GM21786 (cell line): Measurements from ENCODE around the gene ANKUB1.
"Not testable (repeated sequence)": the region's sequence is repeated elsewhere in the genome, so short reads cannot be mapped to it uniquely, and the experiment has no call there.

Experiments used
- ATAC-seq: cut with Tn5 transposase; IDR thresholded peaks from one replicate; pipeline ENCODE4 v1.9.1; 2021; ENCODE audit not compliant: unreplicated experiment

The ANKUB1 gene, protein sequence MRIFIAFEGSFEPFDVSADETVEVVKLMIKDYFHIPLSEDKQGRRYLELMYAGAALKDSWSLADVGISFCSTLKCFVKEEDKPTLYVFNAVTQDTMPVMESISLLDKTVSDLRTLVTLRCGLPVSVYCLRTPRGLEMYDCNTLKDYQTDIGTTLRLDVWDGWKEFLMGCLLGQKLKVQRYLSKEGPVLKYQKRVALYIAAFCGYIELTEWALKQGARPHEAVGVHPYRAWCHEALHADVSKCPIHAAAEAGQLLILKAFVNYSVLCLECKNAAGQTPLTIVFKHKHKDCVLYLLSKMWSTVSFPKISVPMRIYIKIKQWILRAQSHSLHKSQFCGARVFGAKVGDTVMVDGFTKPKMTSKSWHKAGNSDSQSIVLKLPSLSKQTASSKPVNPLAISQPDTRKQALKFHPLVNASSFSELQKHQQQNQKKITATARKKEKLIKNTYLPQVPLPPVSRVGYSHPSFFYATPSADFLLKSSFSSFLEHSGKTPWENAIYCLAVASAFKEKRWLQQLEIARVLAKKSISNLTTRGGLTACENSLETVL

DNA sequence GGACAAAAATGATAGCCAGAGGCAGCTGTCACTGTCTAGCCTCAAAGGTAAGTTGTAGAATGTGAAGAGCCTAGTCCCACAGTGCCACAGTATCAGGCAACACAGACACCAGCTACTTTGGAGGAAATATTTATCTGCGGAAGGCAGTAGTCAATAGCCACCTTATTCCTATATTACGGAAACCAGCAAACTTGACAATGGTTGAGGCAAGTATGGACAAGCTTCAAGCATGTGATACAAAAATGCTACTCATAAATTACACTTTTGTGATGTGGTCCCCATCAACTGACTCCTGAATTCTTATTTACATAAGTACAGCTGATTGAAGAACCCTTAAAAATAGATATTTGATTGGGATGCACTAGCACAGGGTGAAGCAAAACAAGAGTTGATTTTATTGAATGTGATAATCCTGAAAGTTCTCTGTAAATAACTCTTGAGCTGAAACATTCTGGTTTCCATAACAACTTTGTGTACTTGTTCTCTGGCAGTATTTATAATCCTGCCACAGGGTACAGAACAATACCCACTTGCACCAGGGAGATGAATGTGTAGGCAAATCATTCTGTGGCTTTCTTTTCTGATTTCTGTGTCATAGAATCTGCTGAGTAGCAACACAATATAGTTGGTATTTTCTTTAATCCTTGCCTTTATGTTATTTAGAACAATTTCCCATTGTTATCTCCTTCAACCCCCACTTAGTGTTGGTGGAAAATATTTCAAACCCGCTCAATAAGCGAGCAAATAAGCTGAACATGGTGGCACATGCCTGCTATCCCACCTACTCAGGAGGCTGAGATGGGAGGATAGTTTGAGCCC lies at the start of gene ANKUB1:
Gene ANKUB1 (minus strand): TSS at position 103 of the 819 bp plus-strand sequence. CDS start 188 bp downstream, outside the sequence.
- no peak for ATAC-seq

DNA sequence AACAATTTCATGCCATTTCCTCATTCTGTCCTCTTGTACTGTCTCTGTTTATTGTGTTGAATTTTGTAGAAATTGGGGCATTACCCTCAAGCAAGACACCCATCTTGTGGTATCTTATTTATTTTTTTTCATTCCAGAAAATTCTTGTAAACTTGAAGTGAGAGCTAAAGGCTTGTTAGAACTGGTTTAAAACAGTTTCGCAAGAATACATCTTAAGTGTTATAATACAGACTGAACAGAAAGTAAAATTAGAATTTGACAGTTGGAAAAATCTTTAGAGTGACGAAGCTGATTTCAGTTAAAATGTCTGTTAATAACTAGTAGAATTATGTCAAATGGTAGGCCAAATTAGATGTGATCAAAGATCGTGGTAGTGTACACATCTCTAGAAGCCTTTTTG lies 47.5 kb upstream of the ANKUB1 start:
- no peak for ATAC-seq

DNA sequence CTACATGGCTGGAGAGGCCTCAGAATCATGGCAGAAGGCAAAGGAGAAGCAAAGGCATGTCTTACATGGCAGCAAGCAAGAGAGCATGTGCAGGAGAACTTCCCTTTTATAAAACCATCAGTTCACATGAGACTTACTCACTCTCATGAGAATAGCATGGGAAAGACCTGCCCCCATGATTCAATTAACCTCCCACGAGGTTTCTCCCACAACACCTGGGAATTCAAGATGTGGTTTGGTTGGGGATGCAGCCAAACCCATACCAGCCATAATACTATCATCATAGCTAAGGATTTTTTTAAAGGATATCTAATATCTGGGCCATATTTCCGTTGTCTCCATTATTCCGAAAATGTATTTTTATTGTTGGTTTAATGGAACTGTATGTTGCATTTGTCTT lies 47.1 kb upstream of the ANKUB1 start:
- ATAC-seq = not testable (repeated sequence)

DNA sequence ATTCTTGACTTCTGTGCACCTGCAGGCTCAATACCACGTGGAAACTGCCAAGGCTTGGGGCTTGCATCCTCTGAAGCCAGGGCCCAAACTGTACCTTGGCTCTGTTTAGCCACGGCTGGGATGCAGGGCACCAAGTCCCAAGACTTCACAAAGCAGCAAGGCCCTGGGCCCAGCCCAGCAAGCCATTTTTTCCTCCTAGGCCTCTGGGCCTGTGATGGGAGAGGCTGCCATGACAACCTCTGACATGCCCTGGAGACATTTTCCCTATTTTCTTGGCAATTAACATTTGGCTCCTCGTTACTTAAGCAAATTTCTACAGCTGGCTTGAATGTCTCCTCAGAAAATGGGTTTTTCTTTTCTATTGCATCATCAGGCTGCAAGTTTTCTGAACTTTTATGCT lies 46.1 kb upstream of the ANKUB1 start:
- not testable (repeated sequence) for ATAC-seq

DNA sequence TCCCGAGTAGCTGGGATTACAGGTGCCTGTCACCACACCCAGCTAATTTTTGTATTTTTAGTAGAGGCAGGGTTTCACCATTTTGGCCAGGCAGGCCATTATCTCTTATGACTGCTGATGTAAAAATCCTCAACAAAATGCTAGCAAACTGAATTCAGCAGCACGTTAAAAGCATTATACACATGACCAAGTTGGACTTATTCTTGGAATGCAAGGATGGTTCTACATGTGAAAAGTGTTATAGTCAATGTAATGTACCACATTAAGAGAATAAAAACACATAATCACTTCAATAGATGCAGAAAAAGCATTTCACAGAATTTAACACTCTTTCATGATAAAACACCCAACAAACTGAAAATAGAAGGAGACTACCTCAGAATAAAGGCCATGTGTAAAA lies 40.9 kb upstream of the ANKUB1 start:
- no peak for ATAC-seq

DNA sequence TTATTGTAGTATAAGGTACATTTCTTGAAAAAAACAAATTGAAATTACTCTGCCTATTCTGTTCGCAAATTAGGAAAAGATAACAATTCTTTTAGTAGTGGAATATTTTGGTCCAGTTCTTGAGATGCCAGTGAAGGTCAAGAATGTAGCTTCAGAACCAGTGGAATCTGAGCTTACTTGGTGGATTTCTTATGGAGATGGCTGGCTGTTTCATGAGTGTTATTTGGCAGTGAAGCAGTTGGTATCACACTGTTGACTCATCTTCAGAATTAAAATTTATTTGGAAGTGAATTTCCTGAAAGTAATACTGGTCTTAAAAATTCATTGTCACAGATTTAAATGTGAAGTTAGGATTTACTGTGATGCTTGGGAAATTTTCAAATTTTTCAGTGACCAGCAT lies 39.7 kb upstream of the ANKUB1 start:
- no peak for ATAC-seq

DNA sequence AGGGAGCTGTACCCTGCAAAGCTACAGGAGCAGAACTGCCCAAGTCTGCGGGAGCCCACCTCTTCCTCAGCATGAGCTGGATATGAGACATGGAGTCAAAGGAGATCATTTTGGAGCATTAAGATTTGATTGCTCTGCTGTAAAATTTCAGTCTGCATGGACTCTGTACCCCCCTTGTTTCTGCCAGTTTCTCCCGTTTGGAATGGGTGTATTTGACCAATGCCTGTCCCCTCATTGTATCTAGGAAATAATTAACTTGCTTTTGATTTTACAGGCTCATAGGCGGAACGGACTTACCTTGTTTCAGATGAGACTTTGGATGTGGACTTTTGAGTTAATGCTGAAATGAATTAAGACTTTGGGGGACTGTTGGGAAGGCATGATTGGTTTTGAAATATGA lies 39.0 kb upstream of the ANKUB1 start:
- ATAC-seq = no peak

DNA sequence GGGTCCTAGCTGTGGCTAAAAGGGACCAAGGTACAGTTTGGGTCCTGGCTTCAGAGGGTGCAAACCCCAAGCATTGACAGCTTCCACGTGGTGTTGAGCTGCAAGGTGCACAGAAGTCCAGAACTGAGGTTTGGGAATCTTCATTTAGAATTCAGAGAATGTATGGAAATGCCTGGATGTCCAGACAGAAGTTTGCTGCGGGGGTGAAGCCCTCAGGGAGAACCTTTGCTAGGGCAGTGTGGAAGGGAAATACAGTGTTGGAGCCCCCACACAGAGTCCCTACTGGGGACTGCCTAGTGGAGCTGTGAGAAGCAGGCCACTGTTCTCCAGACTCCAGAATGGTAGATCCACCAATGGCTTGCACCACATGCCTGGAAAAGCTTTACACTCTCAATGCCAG lies 38.5 kb upstream of the ANKUB1 start:
- no peak for ATAC-seq

DNA sequence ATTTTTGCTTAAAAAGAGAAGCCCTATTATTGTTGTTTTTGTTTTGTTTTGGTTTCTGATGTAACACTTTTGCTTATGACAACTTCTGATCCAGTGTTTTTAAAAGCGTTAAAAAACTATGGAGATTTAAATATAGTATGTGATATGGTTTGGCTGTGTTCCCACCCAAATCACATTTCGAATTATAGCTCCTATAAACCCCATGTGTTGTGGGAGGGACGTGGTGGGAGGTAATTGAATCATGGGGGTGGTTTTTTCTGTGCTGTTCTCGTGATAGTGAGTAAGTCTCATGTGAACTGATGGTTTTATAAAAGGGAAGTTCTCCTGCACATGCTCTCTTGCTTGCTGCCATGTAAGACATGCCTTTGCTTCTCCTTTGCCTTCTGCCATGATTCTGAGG lies 37.3 kb upstream of the ANKUB1 start:
- ATAC-seq = not testable (repeated sequence)

DNA sequence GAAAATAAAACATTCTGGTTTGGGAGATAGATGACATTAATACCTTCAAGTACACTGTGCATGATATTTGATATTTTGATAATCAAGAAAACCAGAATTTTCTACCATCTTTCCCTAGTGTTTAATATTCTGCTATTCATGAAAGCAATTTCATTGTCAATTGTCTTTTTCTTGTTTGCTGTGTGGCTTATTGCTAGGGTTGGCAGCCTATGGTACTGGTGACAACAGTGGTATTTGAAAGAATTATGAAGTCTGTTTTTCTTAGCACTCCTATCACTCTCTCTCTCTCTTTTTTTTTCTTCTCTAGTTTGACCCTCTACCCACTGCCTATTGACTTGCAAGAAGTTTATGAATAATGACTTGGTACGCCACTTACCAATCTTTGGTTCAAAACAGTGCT lies 36.0 kb upstream of the ANKUB1 start:
- no peak for ATAC-seq

DNA sequence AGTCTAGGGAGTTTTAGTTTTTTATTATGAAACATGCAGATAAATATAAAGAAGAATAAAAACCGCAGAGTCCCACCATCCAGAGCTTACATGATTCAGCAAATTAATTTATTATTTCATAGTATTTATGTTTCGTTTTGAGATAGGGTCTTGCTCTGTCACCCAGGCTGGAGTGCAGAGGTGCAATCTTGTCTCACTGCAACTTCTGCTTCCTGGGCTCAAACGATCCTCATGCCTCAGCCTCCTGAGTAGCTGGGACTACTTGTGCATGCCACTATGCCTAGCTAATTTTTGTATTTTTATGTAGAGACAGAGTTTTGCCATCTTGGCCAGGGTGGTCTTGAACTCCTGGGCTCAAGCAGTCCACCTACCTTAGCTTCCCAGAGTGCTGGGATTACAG lies 34.3 kb upstream of the ANKUB1 start:
- no peak for ATAC-seq

DNA sequence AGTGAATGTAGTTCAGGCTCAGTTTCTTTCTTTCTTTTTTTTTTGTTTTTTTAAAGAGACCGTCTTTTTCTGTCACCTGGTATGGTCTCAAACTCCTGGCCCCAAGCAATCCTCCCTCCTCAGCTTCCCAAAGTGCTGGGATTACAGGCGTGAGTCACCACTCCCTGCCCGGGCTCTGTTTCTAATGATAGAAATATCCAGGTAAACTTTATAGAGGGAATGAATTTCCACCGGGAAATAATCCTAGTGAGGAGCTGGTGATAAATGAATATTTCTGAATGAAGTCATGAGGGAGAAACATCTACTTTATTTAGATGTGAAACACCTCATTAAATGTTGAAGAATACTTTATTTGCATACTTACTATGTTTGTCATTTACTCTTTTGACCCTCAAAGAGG lies 27.8 kb upstream of the ANKUB1 start:
- ATAC-seq = no peak

DNA sequence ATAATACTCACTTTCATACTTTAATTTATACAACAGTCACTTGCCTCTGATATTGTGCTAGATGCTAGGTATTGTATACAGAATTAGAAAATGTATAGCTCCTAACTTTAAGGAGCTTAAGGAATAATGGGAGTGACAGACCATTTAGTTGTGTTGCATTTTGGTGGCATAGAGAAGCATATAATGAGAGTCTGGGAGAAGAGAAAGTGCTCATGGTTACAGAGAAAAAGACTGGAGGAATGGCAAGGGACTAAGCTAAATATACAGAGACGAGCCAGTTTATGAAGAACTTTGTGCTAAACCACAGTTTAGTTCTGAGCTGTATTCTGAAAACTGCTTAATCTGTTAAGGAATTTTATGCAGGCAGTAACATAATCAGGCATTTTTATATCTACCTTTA lies 27.1 kb upstream of the ANKUB1 start:
- no peak for ATAC-seq

DNA sequence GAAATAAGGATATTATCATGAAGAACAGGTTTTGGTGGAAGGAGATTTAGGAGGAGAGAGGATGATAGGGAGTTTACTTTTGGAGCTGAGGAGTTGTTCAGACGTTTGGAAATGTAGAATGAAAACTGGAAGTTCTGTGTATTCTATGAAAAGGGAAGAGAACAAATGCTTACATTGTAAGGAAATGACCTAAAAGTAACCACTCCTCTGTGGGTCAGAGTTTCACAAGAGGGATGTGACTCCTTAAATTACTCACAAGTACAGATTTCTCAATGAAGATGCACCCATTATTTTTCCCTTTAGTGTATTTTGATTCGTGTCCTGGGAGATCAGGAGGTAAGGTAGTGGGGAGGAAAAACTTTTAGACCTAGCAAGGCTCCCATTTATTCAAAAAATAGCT lies 24.6 kb upstream of the ANKUB1 start:
- ATAC-seq = no peak

DNA sequence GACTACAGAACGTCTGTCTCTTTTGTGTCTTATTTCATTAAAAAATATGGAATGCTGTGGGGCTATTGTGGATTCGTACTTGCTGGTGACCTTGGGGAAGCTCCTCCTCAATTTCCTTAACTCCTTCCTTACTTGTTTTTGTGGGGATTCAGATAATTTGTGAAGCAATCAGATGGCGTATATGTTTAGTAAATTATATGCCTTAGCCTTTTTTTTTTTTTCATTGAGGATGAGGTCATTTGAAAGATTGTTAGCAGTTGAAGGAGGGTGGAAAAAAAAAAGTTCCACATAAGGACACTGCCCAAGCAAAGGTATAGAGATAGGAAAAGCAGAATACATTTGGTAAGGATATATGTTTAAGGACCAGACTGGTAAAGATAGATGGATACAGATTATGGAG lies 24.0 kb upstream of the ANKUB1 start:
- ATAC-seq = no peak

DNA sequence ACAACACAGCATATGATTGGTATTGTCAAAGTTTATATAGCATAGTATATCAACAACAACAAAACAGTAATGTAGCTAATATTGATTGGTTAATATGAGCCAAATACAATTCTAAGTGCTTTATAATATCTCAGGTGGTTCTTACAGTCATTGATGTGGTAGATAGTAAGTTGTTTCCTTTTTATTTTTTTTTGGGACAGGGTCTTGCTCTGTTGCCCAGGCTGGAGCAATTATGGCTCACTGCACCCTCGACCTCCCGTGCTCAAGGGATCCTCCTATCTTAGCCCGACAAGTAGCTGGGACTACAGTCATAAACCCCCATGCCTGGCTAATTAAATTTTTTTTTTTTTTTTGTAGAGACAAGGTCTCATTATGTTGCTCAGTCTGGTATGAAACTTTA lies 23.4 kb upstream of the ANKUB1 start:
- ATAC-seq = no peak

DNA sequence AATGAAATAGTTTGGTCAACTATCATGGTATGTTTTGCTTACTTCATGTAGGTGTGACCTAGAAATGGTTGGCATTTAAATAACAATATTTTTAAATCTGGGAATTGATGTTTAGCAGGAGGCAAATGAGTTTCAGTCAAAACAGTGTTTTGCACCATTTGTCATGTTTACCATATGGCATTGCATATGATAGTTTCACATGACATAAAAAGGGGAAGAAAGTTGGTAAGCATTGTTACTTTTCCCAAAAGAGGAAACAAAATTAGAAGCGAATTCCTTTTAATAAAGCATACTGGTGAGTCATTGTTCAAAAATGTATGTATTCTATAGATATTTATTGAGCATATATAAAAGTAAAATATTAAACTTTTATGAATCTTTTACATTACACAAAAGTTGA lies 23.0 kb upstream of the ANKUB1 start:
- no peak for ATAC-seq

DNA sequence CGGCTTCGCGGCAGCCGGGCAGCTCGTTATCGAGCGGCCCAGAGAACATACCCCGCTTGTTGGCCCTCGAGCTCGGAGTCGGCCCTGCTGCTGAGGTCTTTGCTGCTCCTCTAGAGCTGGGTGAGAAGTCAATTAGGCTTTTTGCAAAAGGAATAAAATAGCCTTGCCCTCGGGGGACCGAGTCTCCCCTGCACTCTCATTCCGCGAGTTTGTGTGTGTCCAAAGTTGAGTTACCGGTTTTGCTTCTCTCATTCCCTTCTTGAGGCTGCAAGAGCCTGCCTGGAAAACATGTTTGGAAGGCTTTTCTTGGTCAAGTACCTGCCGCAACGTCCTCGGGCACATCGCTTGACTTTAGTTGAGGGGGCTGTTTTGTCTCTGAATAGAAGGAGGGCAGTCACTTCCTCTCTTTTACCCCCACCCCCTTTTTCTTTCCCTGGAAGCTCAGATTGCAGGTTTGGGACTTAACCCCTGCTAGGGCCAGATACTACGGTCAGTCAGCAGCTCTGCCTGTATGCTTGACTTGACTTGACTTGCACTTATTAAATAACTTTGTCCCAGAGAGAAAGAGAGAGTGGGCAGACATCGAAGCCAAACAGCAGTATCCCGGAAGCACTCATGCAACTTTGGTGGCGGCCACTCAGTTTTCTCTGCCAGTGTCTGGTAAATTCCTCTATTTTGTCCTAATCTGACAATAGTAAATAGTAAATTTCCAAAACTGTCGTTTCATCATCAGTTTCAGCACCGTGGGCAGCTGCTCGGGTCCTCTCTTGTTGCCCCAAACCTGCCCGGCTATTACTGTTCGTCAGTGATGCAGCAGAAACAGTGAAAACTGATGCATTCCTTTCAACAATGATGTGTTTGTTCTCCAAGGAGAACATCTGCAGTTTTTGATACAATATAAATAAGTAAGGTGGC lies 21.3 kb upstream of the ANKUB1 start:
- peak; percentile 13 for ATAC-seq

DNA sequence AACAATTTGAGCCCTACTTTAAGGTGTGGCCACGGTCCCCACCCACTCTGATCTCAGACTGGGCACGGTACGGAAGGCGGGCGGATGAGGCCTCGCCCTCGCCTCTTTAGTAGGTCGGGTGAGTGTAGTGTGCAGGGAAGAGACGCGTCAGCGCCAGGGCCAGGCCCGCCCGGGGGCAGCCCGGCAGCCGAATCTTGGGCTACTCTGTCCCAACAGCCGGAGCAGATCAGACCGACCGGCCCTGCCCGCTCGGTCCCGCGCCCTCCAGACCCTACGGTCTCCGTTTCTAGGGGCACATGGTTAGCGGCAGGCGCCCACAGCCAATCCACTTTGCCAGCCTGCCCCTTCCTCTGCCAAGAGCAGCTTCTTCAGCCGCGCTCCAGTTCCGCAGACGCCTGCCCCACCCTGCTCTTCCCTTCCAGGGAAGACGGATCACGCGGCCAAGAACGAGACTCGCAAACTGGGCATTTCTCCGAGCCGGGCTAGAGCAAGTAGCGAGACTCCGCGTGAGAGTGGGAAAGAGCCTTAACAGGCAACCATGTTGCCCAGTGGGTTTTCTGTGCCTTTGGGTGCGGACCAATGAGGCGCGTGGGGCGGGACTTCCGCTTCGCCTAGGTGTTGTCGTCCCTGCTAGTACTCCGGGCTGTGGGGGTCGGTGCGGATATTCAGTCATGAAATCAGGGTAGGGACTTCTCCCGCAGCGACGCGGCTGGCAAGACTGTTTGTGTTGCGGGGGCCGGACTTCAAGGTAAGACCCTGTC lies 20.4 kb upstream of the ANKUB1 start, which contains the start of gene RNF13:
Gene RNF13 (plus strand): TSS at position 610 of the 761 bp plus-strand sequence. CDS start 32,812 bp downstream, outside the sequence.
- peak; percentile 92 for ATAC-seq

DNA sequence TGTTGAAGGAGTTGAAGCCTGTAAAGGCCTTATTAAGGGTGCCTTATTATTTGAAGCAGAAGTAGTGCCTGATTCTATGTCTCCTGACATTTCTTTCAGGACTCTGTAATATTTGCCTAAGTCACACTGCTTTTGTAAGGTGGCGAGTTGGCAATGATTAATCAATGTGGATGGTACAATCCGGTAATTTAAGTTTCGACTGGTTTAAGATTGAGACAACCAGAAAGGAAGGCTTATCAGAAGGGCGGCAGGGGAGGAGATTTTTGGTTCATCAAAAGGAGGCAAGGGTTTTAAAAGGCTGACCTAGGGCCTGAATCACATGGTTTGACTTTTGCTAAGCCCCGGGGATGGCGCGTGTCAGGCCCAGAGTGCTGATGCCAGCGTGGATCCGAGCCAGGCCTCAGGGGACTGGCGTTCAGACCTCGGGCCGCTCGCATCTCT lies 19.8 kb upstream of the ANKUB1 start:
- no peak for ATAC-seq
